HepG2 (cell line): ENCODE results near the gene JADE3. TPM values are rescaled to one million over a fixed set of nuclear protein-coding genes. Genes with fewer than 3 reads are reported as not detected.

Source experiments
- CTCF ChIP-seq: sonication (generic); formaldehyde crosslinking; IDR thresholded peaks from 2 replicates; pipeline ENCODE4 v1.5.0; 2020; ENCODE audit warnings: mild to moderate bottlenecking, missing genetic modification reagents, moderate library complexity
- FOXA3 ChIP-seq: IDR thresholded peaks from 2 replicates; pipeline ENCODE4 v1.6.1; 2016; ENCODE audit warnings: missing genetic modification reagents, missing compliant biosample characterization
- NKX3-1 ChIP-seq: sonication (generic); formaldehyde crosslinking; IDR thresholded peaks from 2 replicates; pipeline ENCODE4 v1.5.0; 2020; ENCODE audit warnings: missing genetic modification reagents
- RAD21 ChIP-seq: fragments of 450-650 bp; formaldehyde crosslinking; IDR thresholded peaks from 2 replicates; pipeline ENCODE4 v1.5.0; 2020; ENCODE audit warnings: mild to moderate bottlenecking
- RFXAP ChIP-seq: sonication (generic); formaldehyde crosslinking; IDR thresholded peaks from 2 replicates; pipeline ENCODE4 v1.4.0; 2020; ENCODE audit warnings: missing genetic modification reagents, borderline replicate concordance
- SMARCE1 ChIP-seq: fragments of 450-650 bp; IDR thresholded peaks from 2 replicates; pipeline ENCODE4 v1.6.1; 2017; ENCODE audit warnings: borderline replicate concordance
- SMC3 ChIP-seq: IDR thresholded peaks from 2 replicates; pipeline ENCODE4 v1.6.1; 2011; ENCODE audit warnings: low read length, improper control_type of control experiment
- SUZ12 ChIP-seq: fragments of 150-350 bp; IDR thresholded peaks from 2 replicates; pipeline ENCODE4 v1.6.1; 2014; ENCODE audit warnings: low read depth, low read length
- TCF12 ChIP-seq, 2 experiments: fragments of 450-650 bp in 1 of 2; sonication (generic) in 1 of 2; formaldehyde crosslinking in 1 of 2; IDR thresholded peaks; 2 replicates each; pipeline versions ENCODE4 v1.6.1 to v1.8.0; 2017 to 2022; ENCODE audit warnings: antibody characterized with exemption in 1 of 2, mild to moderate bottlenecking in 1 of 2, missing genetic modification reagents in 1 of 2, moderate library complexity in 1 of 2
- YY1 ChIP-seq: IDR thresholded peaks from 2 replicates; pipeline ENCODE4 v1.6.1; 2011; ENCODE audit warnings: low read length, low read depth, moderate library complexity, mild to moderate bottlenecking; ENCODE audit not compliant: insufficient read depth, insufficient replicate concordance
- ZBTB20 ChIP-seq: sonication (generic); formaldehyde crosslinking; IDR thresholded peaks from 2 replicates; pipeline ENCODE4 v1.8.1; 2023; ENCODE audit warnings: missing genetic modification reagents, low read depth, mild to moderate bottlenecking, borderline replicate concordance
- ZMYM3 ChIP-seq: sonication (generic); formaldehyde crosslinking; IDR thresholded peaks from 2 replicates; pipeline ENCODE4 v1.5.1; 2020; ENCODE audit warnings: mild to moderate bottlenecking, missing genetic modification reagents
- ZNF513 ChIP-seq: sonication (generic); formaldehyde crosslinking; conservative IDR thresholded peaks from 2 replicates; pipeline ENCODE4 v1.5.0; 2020; ENCODE audit warnings: missing genetic modification reagents
- ZNF879 ChIP-seq: sonication (generic); formaldehyde crosslinking; IDR thresholded peaks from 2 replicates; pipeline ENCODE4 v1.8.1; 2023; ENCODE audit warnings: missing genetic modification reagents
- ZNF883 ChIP-seq: sonication (generic); formaldehyde crosslinking; IDR thresholded peaks from 2 replicates; pipeline ENCODE4 v1.5.1; 2020; ENCODE audit warnings: mild to moderate bottlenecking, missing genetic modification reagents; ENCODE audit errors: not compliant biosample characterization
- polyA plus RNA-seq, 8 experiments: library from polyadenylated mRNA; depleted of rRNA in 3 of 8; stranded (reverse) in 7 of 8; unstranded in 1 of 8; fragments of >200 nt; fragmentation: Illumina TruSeq in 4 of 8; extraction: Trizol in 4 of 8; gene quantifications; 2 replicates each; pipeline versions ENCODE4 v1.2.1 to v1.2.3, GENCODE V29; 2011 to 2016; ENCODE audit warnings: low read depth in 4 of 8, missing spikeins in 1 of 8, mixed read lengths in 1 of 8; ENCODE audit not compliant: insufficient read depth in 1 of 8
- total RNA-seq, 5 experiments: library from RNA; depleted of rRNA; stranded (reverse); fragments of >200 nt; fragmentation: Illumina TruSeq; extraction: Trizol; gene quantifications; 2 replicates each; pipeline ENCODE4 v1.2.3, GENCODE V29; 2016; ENCODE audit warnings: low read depth in 1 of 5
- TF ChIP-seq, protein P1 (sequence below): sonication (generic); formaldehyde crosslinking; conservative IDR thresholded peaks from 2 replicates; pipeline ENCODE4 v1.4.0; 2020; ENCODE audit warnings: missing genetic modification reagents
- TF ChIP-seq, protein P2 (sequence below): IDR thresholded peaks from 2 replicates; pipeline ENCODE4 v1.6.1; 2016; ENCODE audit warnings: low read depth

Gene JADE3
- total and polyA plus RNA-seq, 2 of the 13 experiments (the other 11 are each of a cell fraction or from before 2014, with no cell fraction given), result 7.7 to 7.8 TPM

DNA sequence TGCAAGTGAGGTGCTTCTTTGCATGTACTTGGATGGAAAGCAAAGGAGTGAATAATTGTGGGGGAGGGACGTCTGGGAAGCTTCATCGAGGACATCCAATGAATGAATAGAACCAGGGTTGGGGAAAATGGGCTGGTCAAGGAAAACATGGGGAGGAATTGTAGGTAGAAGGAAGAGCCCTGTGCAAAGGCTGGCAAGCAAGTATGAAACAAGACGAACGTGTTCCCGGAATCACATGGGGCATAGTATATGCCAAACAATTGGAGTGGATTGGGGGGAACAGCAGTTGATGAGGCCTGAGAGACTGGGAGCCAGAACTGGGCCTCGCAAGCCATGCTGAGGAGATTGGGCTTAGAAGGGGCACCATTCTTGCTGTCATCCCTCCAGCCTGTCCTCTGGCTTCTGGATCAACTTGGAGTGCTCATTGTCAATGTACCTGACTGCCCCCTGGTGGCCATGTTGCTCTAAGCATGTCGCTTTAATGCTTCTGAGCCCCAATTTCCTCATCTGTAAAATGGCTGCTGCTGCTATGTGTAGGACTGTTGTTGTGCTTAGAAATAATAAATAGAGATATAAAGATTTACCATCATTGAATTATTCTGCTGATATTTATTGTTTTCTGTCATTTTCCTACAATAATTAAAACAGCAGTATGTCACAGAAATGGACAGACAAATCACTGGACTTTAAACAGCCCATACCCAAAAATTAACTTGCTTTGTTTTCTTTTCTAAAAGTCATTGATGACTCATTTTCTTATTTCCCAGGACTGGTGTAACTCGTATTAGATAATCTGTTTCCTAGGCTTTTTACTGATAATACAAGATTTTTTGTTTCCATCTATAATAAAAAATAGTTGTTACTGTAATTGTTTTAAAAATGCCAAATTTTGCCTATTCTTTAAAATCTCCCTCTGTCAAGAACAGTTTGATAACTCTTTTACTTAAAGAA is 66.4 kb downstream of the JADE3 start (continued):
- TF ChIP-seq, protein P1, sequence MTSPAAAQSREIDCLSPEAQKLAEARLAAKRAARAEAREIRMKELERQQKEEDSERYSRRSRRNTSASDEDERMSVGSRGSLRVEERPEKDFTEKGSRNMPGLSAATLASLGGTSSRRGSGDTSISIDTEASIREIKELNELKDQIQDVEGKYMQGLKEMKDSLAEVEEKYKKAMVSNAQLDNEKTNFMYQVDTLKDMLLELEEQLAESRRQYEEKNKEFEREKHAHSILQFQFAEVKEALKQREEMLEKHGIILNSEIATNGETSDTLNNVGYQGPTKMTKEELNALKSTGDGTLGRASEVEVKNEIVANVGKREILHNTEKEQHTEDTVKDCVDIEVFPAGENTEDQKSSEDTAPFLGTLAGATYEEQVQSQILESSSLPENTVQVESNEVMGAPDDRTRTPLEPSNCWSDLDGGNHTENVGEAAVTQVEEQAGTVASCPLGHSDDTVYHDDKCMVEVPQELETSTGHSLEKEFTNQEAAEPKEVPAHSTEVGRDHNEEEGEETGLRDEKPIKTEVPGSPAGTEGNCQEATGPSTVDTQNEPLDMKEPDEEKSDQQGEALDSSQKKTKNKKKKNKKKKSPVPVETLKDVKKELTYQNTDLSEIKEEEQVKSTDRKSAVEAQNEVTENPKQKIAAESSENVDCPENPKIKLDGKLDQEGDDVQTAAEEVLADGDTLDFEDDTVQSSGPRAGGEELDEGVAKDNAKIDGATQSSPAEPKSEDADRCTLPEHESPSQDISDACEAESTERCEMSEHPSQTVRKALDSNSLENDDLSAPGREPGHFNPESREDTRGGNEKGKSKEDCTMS (CRISPR knock-in tag), result no peak
- TF ChIP-seq SMARCE1 (no peak), TCF12 (IDR thresholded peaks at IDR 0.05) (no peak), TCF12 (CRISPR knock-in tag; IDR thresholded peaks at IDR 0.05) (no peak), ZNF513 (CRISPR knock-in tag) (no peak), FOXA3 (0 out of 2 replicates have a peak, but pooled peaks have one; percentile 7), ZMYM3 (0 out of 2 replicates have a peak, but pooled peaks have one; percentile 26), RAD21 (CRISPR knock-in tag) (peak; percentile 62), SUZ12 (no peak), SMC3 (peak; percentile 84), ZNF879 (no peak), CTCF (peak; percentile 82), YY1 (peak; percentile 40), RFXAP (CRISPR knock-in tag) (no peak), ZBTB20 (no peak), NKX3-1 (no peak), ZNF883 (CRISPR knock-in tag) (no peak)
- TF ChIP-seq, protein P2, sequence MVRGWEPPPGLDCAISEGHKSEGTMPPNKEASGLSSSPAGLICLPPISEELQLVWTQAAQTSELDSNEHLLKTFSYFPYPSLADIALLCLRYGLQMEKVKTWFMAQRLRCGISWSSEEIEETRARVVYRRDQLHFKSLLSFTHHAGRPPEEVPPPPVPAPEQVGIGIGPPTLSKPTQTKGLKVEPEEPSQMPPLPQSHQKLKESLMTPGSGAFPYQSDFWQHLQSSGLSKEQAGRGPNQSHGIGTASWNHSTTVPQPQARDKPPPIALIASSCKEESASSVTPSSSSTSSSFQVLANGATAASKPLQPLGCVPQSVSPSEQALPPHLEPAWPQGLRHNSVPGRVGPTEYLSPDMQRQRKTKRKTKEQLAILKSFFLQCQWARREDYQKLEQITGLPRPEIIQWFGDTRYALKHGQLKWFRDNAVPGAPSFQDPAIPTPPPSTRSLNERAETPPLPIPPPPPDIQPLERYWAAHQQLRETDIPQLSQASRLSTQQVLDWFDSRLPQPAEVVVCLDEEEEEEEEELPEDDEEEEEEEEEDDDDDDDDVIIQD (CRISPR knock-in tag), result no peak
